Immature natural killer cell (primary cell): ENCODE results near the gene AVEN. TPM values are rescaled to one million over a fixed set of nuclear protein-coding genes. Genes with fewer than 3 reads are reported as not detected.

Experiments
- DNase-seq, 3 donors: peaks; one replicate each; pipeline ENCODE4 v3.0.0; 2022; ENCODE audit warnings: mixed read lengths in 1 of 3
- H3K27ac Mint-ChIP-seq, 6 donors: one replicate each; pipeline ENCODE4 v1.8.0; 2020; ENCODE audit warnings: mixed read lengths in 6 of 6, mild to moderate bottlenecking in 5 of 6, inconsistent platforms in 4 of 6, moderate library complexity in 3 of 6
- H3K27me3 Mint-ChIP-seq, 3 donors: one replicate each; pipeline ENCODE4 v1.8.0; 2020 to 2021; ENCODE audit warnings: low read depth in 3 of 3, mild to moderate bottlenecking in 3 of 3, mixed read lengths in 3 of 3, moderate library complexity in 3 of 3, inconsistent platforms in 1 of 3
- H3K36me3 Mint-ChIP-seq, 3 donors: one replicate each; pipeline ENCODE4 v1.8.0; 2020; ENCODE audit warnings: mixed read lengths in 3 of 3, inconsistent platforms in 2 of 3, mild to moderate bottlenecking in 2 of 3
- H3K4me1 Mint-ChIP-seq, 2 donors: one replicate each; pipeline ENCODE4 v1.8.0; 2020; ENCODE audit warnings: inconsistent platforms in 2 of 2, mild to moderate bottlenecking in 2 of 2, mixed read lengths in 2 of 2, moderate library complexity in 1 of 2
- H3K4me3 Mint-ChIP-seq, 5 donors: one replicate each; pipeline ENCODE4 v1.8.0; 2020; ENCODE audit warnings: mild to moderate bottlenecking in 5 of 5, mixed read lengths in 5 of 5, inconsistent platforms in 3 of 5, moderate library complexity in 3 of 5
- H3K9me3 Mint-ChIP-seq, 6 donors: one replicate each; pipeline ENCODE4 v1.8.0; 2020; ENCODE audit warnings: mild to moderate bottlenecking in 6 of 6, mixed read lengths in 6 of 6, inconsistent platforms in 4 of 6, moderate library complexity in 3 of 6
- polyA plus RNA-seq, 3 donors: library from polyadenylated mRNA; unstranded; fragments of 300-500 nt; fragmentation: Illumina TruSeq; gene quantifications; one replicate each; pipeline ENCODE4 v1.2.3, GENCODE V29; 2021

AVEN gene
- polyA plus RNA-seq, 3 donors from 2014 or later = 7.6 to 17.3 (median 14.1) TPM

GRCh38 chr15:33994005-33994615, 44.9 kb downstream of the AVEN start:
- no peak overlapping the region for H3K4me3 Mint-ChIP-seq
- H3K27ac Mint-ChIP-seq = no peak overlapping the region
- DNase-seq = no peak
- no peaks in the 10 kb centered on the region for H3K27me3 Mint-ChIP-seq
- H3K9me3 Mint-ChIP-seq = peaks cover 0 to 1% (median 0%) of the 10 kb centered on the region in 6 donors
- H3K36me3 Mint-ChIP-seq = no peaks in the 10 kb centered on the region
- peaks cover 2 to 6% of the 10 kb centered on the region in 2 donors for H3K4me1 Mint-ChIP-seq

GRCh38 chr15:33988384-33988783, 50.6 kb downstream of the AVEN start:
- Mint-ChIP-seq H3K4me1 (peaks cover 23 to 29% of the 10 kb centered on the region in 2 donors), H3K9me3 (peaks cover 0 to 1% (median 0%) of the 10 kb centered on the region in 6 donors), H3K4me3 (no peak overlapping the region), H3K36me3 (peaks cover 0 to 5% (median 0%) of the 10 kb centered on the region in 3 donors), H3K27me3 (no peaks in the 10 kb centered on the region), H3K27ac (peak overlapping the region in 1 of 6 donors; percentile 50)
- no peak for DNase-seq

- H3K9me3 Mint-ChIP-seq = peaks cover 0 to 1% (median 0%) of the 10 kb centered on the region in 6 donors
- DNase-seq = no peak
- H3K27me3 Mint-ChIP-seq = no peaks in the 10 kb centered on the region
- H3K36me3 Mint-ChIP-seq = peaks cover 0 to 8% (median 0%) of the 10 kb centered on the region in 3 donors
- H3K27ac Mint-ChIP-seq = peak overlapping the region in 2 of 6 donors; percentile 20 to 37
- no peak overlapping the region for H3K4me3 Mint-ChIP-seq
- peaks cover 26 to 33% of the 10 kb centered on the region in 2 donors for H3K4me1 Mint-ChIP-seq
Measured at GRCh38 chr15:33987444-33987843, 51.6 kb downstream of the AVEN start.

DNA sequence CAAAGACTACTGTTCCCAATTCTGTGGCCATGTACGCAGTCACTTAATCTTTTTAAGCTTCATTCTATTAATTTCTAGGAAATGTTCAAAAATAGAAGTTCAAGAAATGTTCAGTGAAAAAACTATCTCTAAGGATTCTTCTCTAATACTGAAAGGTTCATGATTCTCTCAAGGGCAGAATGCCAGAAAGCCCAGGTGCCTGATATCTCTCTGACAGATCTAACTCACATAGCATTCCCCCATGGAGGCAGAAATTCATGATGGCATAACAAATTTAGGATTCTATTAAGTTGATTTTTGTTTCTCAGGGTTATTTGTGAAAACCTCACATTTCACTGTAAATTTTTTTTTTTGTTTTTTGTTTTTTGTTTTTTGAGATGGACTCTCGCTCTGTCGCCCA, 53.3 kb downstream of the AVEN start:
- Mint-ChIP-seq H3K36me3 (peaks cover 0 to 8% (median 0%) of the 10 kb centered on the region in 3 donors), H3K27me3 (no peaks in the 10 kb centered on the region), H3K9me3 (no peaks in the 10 kb centered on the region), H3K27ac (no peak overlapping the region), H3K4me3 (no peak overlapping the region), H3K4me1 (peaks cover 26 to 38% of the 10 kb centered on the region in 2 donors)
- no peak for DNase-seq

GRCh38 chr15:33985287-33985686, 53.7 kb downstream of the AVEN start:
- no peak overlapping the region for H3K4me3 Mint-ChIP-seq
- no peaks in the 10 kb centered on the region for H3K27me3 Mint-ChIP-seq
- H3K4me1 Mint-ChIP-seq = peaks cover 26 to 38% of the 10 kb centered on the region in 2 donors
- H3K27ac Mint-ChIP-seq = no peak overlapping the region
- no peak for DNase-seq
- peaks cover 0 to 8% (median 0%) of the 10 kb centered on the region in 3 donors for H3K36me3 Mint-ChIP-seq
- no peaks in the 10 kb centered on the region for H3K9me3 Mint-ChIP-seq

GRCh38 chr15:33982516-33982915, 56.5 kb downstream of the AVEN start:
- H3K4me1 Mint-ChIP-seq = peaks cover 14 to 32% of the 10 kb centered on the region in 2 donors
- H3K27me3 Mint-ChIP-seq = peaks cover 0 to 2% (median 0%) of the 10 kb centered on the region in 3 donors
- H3K36me3 Mint-ChIP-seq = peaks cover 0 to 8% (median 0%) of the 10 kb centered on the region in 3 donors
- DNase-seq = no peak
- no peak overlapping the region for H3K27ac Mint-ChIP-seq
- no peaks in the 10 kb centered on the region for H3K9me3 Mint-ChIP-seq
- H3K4me3 Mint-ChIP-seq = no peak overlapping the region

DNA sequence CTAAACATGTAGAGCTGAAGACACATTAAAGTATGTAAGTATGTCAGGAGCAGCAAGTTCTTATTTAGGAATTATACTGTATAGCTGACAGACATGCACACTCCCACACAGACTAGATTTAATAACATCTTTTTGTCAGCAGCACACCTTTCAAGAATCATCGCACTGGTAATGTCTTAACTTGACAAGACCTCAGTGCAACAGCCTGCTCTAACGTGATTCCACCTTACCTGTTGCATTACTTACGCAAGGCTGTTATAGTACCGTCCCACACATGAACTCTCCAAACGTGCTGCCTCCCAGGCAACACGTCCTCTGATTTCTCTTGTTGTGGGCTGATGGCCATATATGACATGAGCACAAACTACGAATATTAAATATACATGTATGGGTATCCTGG, 58.8 kb downstream of the AVEN start:
- DNase-seq = no peak
- H3K4me3 Mint-ChIP-seq = no peak overlapping the region
- peaks cover 0 to 8% (median 0%) of the 10 kb centered on the region in 3 donors for H3K36me3 Mint-ChIP-seq
- peak overlapping the region in 2 of 6 donors; percentile 18 to 55 for H3K27ac Mint-ChIP-seq
- H3K27me3 Mint-ChIP-seq = peaks cover 0 to 2% (median 0%) of the 10 kb centered on the region in 3 donors
- no peaks in the 10 kb centered on the region for H3K9me3 Mint-ChIP-seq
- peaks cover 10 to 25% of the 10 kb centered on the region in 2 donors for H3K4me1 Mint-ChIP-seq

DNA sequence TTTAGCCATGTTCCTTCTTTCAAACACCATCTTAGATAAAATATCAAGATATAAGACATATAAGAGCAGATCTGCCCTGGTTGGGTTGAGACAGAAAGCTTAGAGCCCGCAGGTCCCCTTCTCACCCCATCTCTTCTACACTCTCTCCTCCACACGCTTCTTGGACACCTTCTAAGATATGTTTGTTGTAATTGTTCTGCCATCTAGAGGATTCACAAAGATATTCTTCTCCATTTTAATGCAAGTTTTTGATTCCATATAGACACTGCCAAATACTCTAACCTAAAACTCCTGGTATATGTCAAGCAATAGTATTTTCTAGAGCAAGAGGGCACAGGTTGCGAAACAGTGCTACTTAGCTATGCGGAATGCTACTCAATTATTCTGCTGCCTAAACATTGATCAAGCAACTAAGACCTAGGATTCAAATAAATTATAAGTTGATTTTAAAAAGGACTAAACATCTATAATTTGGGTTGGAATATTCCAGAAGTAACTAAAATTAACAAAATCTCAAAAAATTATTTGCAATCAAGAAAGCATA, 63.9 kb downstream of the AVEN start:
- Mint-ChIP-seq H3K27ac (no peak overlapping the region), H3K27me3 (peaks cover 0 to 3% (median 0%) of the 10 kb centered on the region in 3 donors), H3K4me3 (no peak overlapping the region), H3K9me3 (no peaks in the 10 kb centered on the region), H3K36me3 (no peaks in the 10 kb centered on the region), H3K4me1 (peaks cover 7 to 16% of the 10 kb centered on the region in 2 donors)
- DNase-seq = no peak

- Mint-ChIP-seq H3K27me3 (peaks cover 0 to 2% (median 0%) of the 10 kb centered on the region in 3 donors), H3K9me3 (no peaks in the 10 kb centered on the region), H3K36me3 (no peaks in the 10 kb centered on the region), H3K4me1 (no peaks in the 10 kb centered on the region), H3K4me3 (no peak overlapping the region), H3K27ac (no peak overlapping the region)
- DNase-seq = no peak
Measured at GRCh38 chr15:33971811-33972210, 67.2 kb downstream of the AVEN start.

GRCh38 chr15:33968821-33969220, 70.2 kb downstream of the AVEN start:
- no peaks in the 10 kb centered on the region for H3K36me3 Mint-ChIP-seq
- no peak overlapping the region for H3K4me3 Mint-ChIP-seq
- H3K27ac Mint-ChIP-seq = no peak overlapping the region
- no peaks in the 10 kb centered on the region for H3K4me1 Mint-ChIP-seq
- no peaks in the 10 kb centered on the region for H3K9me3 Mint-ChIP-seq
- H3K27me3 Mint-ChIP-seq = no peaks in the 10 kb centered on the region
- DNase-seq = no peak

GRCh38 chr15:33968224-33968623, 70.8 kb downstream of the AVEN start, which contains the start of gene CHRM5:
TSS of gene CHRM5 (plus strand) at chr15:33968497. CDS start at chr15:34062718, 94,221 bp downstream.
- H3K9me3 Mint-ChIP-seq = no peaks in the 10 kb centered on the region

GRCh38 chr15:33964665-33965040, 74.4 kb downstream of the AVEN start:
- H3K4me1 Mint-ChIP-seq = no peaks in the 10 kb centered on the region
- H3K27ac Mint-ChIP-seq = no peak overlapping the region
- no peak overlapping the region for H3K4me3 Mint-ChIP-seq
- H3K9me3 Mint-ChIP-seq = no peaks in the 10 kb centered on the region
- no peaks in the 10 kb centered on the region for H3K36me3 Mint-ChIP-seq
- H3K27me3 Mint-ChIP-seq = no peaks in the 10 kb centered on the region
- no peak for DNase-seq

More at GRCh38 chr15:33968224-33968623, 70.8 kb downstream of the AVEN start, which contains the start of gene CHRM5:
- Mint-ChIP-seq H3K36me3 (no peaks in the 10 kb centered on the region), H3K4me3 (no peak within 1 kb of the TSS), H3K27me3 (no peaks in the 10 kb centered on the region), H3K27ac (no peak within 1 kb of the TSS), H3K4me1 (no peaks in the 10 kb centered on the region)
- DNase-seq = no peak

DNA sequence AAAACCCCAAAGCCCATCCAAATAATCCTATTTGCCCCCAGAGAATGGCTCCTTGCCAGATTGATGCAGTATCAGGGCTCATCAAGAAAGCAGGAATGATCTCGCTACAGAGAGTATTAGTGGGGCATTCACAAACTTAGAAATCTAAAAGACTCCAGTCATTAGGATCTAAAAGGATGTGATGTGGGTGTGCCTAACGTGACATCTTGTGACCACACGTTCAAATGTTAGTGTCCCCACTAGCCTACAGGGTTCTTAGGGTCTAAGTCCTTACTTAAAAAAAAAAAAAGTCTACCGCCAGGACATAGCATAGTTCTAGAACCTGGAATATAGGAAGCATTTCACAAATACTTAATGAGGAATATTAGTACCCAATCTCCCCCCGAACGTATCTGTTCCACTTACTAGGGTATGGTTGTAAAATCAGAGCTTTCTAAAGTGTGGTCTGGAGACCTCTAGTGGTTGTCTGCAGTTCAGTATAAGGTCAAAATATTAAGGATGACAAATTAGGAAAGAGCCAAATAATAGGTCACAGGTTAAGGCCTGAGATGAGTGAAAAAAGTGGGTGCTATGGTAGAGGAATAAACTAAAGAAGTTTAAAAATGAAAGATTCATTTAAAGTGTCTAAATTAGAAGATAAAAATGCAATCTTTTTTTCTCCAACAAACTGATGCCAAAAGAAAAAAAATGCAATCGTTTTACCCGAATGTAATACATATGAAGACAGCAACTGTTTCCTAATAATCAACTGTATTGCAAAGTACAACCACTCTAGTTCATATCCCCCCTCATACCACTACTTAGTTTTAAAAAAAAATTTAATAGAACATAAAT, 75.0 kb downstream of the AVEN start:
- peaks cover 0 to 4% (median 0%) of the 10 kb centered on the region in 3 donors for H3K36me3 Mint-ChIP-seq
- no peak overlapping the region for H3K27ac Mint-ChIP-seq
- H3K4me1 Mint-ChIP-seq = no peaks in the 10 kb centered on the region
- no peaks in the 10 kb centered on the region for H3K9me3 Mint-ChIP-seq
- H3K27me3 Mint-ChIP-seq = no peaks in the 10 kb centered on the region
- no peak overlapping the region for H3K4me3 Mint-ChIP-seq
- DNase-seq = no peak

DNA sequence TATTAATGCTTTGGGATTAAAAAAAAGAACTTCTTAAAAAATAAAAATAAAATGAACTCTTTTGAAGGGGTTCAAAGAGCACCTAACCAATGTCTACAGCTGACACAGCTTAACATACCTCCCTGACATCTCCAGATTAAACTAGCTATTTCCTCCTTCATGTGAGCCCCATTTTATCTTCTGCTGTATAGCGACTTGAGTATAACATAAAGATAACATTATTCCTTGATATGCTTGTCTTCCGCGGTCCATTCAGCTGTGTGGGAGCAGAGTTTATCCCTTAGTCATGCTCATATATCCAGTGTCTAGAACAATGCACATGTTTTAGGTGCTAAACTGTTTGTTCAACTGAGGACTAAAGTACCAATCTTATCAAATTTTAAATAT, 78.5 kb downstream of the AVEN start:
- Mint-ChIP-seq H3K4me1 (no peaks in the 10 kb centered on the region), H3K36me3 (peaks cover 0 to 12% (median 0%) of the 10 kb centered on the region in 3 donors), H3K27me3 (no peaks in the 10 kb centered on the region), H3K9me3 (no peaks in the 10 kb centered on the region), H3K27ac (no peak overlapping the region), H3K4me3 (no peak overlapping the region)
- DNase-seq = no peak
